NCI-H2196 treated with DMSO at 0.1 percent for 48 hours (cell line): ENCODE results near the gene CARD9.
"Not testable (repeated sequence)": the region's sequence is repeated elsewhere in the genome, so short reads cannot be mapped to it uniquely, and the experiment has no call there.

Source experiments
- DNase-seq: peaks from one replicate; lab custom pipeline; 2025; ENCODE audit not compliant: unreplicated experiment; lab: John Stamatoyannopoulos, UW

The CARD9 gene

GRCh38 chr9:136324501-136325300 is 48.8 kb downstream of the CARD9 start:
- no peak for DNase-seq

GRCh38 chr9:136323371-136323789 is 50.1 kb downstream of the CARD9 start:
- DNase-seq = peak; percentile 25

- no peak for DNase-seq
These were observed 50.6 kb downstream of the CARD9 start for GRCh38 chr9:136322756-136323330.

GRCh38 chr9:136321561-136321960 is 51.9 kb downstream of the CARD9 start:
- DNase-seq = no peak

GRCh38 chr9:136320972-136321371 is 52.5 kb downstream of the CARD9 start:
- not testable (repeated sequence) for DNase-seq

GRCh38 chr9:136319955-136320354 is 53.5 kb downstream of the CARD9 start:
- not testable (repeated sequence) for DNase-seq

- not testable (repeated sequence) for DNase-seq
These were observed 54.2 kb downstream of the CARD9 start for GRCh38 chr9:136319244-136319643.

GRCh38 chr9:136318776-136319241 is 54.7 kb downstream of the CARD9 start:
- no peak for DNase-seq

GRCh38 chr9:136318111-136318775 is 55.2 kb downstream of the CARD9 start:
- no peak for DNase-seq

- DNase-seq = no peak
These were observed 55.8 kb downstream of the CARD9 start for GRCh38 chr9:136317695-136318094.

GRCh38 chr9:136316896-136317676 is 56.4 kb downstream of the CARD9 start:
- no peak for DNase-seq

GRCh38 chr9:136316271-136316751 is 57.2 kb downstream of the CARD9 start:
- no peak for DNase-seq

- DNase-seq = no peak
These were observed 58.5 kb downstream of the CARD9 start for GRCh38 chr9:136314944-136315343.

- no peak for DNase-seq
These were observed 59.4 kb downstream of the CARD9 start for GRCh38 chr9:136314056-136314416.
